Muscle layer of duodenum (tissue), 2 donors: ENCODE results near the gene TOB1.
A peak's percentile ranks its signal among the peaks of the same experiment; 100 is the strongest.

Source experiments
- H3K27ac ChIP-seq: one replicate; pipeline ENCODE4 v1.7.0; 2013; ENCODE audit warnings: mild to moderate bottlenecking, low read length
- H3K27me3 ChIP-seq: one replicate; pipeline ENCODE4 v1.7.0; 2013; ENCODE audit warnings: low read depth, mild to moderate bottlenecking, control low read depth, low read length
- H3K36me3 ChIP-seq, 2 donors: one replicate each; pipeline ENCODE4 v1.7.0; 2013; ENCODE audit warnings: low read length in 2 of 2, control low read depth in 1 of 2, mild to moderate bottlenecking in 1 of 2; ENCODE audit not compliant: insufficient read depth in 2 of 2, control insufficient read depth in 1 of 2
- H3K4me1 ChIP-seq, 2 donors: one replicate each; pipeline ENCODE4 v1.7.0; 2013; ENCODE audit warnings: low read length in 2 of 2, mild to moderate bottlenecking in 2 of 2, control low read depth in 1 of 2, moderate library complexity in 1 of 2; ENCODE audit not compliant: insufficient read depth in 2 of 2, control insufficient read depth in 1 of 2
- H3K4me3 ChIP-seq, 2 donors: one replicate each; pipeline ENCODE4 v1.7.0; 2013; ENCODE audit warnings: low read length in 2 of 2, low read depth in 1 of 2, mild to moderate bottlenecking in 1 of 2
- H3K9me3 ChIP-seq, 2 donors: one replicate each; pipeline ENCODE4 v1.7.0; 2013; ENCODE audit warnings: low read length in 2 of 2, control low read depth in 1 of 2, mild to moderate bottlenecking in 1 of 2; ENCODE audit not compliant: control insufficient read depth in 1 of 2
- donor health status: healthy.

Gene TOB1

DNA sequence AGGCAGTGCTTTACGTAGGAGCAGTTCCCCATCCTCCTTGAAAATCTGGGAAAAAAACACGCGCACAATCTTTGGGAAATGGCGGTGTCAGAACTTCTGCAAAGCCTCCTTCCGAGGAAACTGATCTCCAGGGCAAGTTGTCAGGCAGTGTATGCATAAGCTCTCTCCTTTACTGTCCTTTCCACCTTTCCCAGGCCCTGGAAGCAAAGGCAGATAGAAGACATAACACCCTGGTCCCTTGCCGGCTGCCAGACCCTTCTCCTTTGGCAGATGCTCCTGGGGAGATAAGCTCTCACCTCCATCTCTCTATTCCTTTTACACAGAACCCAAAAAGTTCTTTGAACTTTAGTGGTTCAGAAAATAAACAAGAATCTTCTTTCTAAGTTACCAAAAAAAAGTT, 12.4 kb downstream of the TOB1 start:
- no peak overlapping the region for H3K4me3 ChIP-seq
- H3K9me3 ChIP-seq: no peaks in the 10 kb centered on the region
- H3K27ac ChIP-seq: no peak overlapping the region
- H3K36me3 ChIP-seq: no peaks in the 10 kb centered on the region
- H3K4me1 ChIP-seq: peaks cover 4 to 11% of the 10 kb centered on the region in 2 donors
- no peaks in the 10 kb centered on the region for H3K27me3 ChIP-seq

GRCh38 chr17:50853015-50853615, 13.0 kb downstream of the TOB1 start:
- Histone ChIP-seq H3K27me3 (no peaks in the 10 kb centered on the region), H3K9me3 (no peaks in the 10 kb centered on the region), H3K4me3 (peak overlapping the region; percentile 42 to 72), H3K36me3 (no peaks in the 10 kb centered on the region), H3K27ac (peak overlapping the region; percentile 26), H3K4me1 (peaks cover 4 to 11% of the 10 kb centered on the region in 2 donors)

DNA sequence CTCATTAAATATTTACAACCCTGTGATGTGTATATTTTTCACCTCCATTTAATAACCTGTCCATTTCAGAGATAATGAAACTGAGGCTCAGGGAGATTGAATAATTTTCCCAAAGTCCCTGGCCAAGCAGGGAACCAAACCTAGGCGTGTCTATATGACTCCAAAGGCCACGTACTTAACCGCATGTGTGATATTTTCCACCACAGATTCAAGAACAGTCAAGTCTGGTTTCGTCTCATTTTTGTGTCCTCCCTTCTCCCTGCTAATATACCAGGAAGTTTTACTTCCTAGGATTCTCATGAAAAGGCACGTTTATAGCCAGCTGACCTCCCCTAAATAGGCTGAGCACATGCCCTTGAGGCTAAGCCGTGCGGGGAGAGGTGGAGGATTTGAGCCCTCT, 15.5 kb downstream of the TOB1 start:
- Histone ChIP-seq H3K4me3 (no peak overlapping the region), H3K36me3 (no peaks in the 10 kb centered on the region), H3K9me3 (no peaks in the 10 kb centered on the region), H3K27ac (no peak overlapping the region), H3K27me3 (no peaks in the 10 kb centered on the region), H3K4me1 (peaks cover 4 to 11% of the 10 kb centered on the region in 2 donors)

DNA sequence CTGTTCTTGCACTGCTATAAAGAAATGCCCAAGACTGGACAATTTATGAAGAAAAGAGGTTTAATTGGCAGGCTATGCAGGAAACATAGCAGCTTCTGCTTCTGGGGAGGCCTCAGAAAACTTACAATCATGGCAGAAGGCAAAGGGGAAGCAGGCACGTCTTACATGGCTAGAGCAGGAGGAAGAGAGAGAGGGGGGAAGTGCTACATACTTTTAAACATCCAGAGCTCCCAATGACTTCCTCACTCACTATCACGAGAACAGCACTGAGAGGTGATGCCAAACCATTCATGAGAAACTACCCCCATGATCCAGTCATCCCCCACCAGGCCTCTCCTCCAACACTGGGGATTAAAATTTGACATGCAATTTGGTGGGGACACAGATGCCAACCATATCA, 17.4 kb downstream of the TOB1 start:
- H3K36me3 ChIP-seq: no peaks in the 10 kb centered on the region
- no peak overlapping the region for H3K27ac ChIP-seq
- H3K9me3 ChIP-seq: no peaks in the 10 kb centered on the region
- peaks cover 4 to 11% of the 10 kb centered on the region in 2 donors for H3K4me1 ChIP-seq
- H3K4me3 ChIP-seq: no peak overlapping the region
- H3K27me3 ChIP-seq: no peaks in the 10 kb centered on the region

- Histone ChIP-seq H3K4me3 (no peak overlapping the region), H3K9me3 (no peaks in the 10 kb centered on the region), H3K36me3 (no peaks in the 10 kb centered on the region), H3K27ac (no peak overlapping the region), H3K27me3 (no peaks in the 10 kb centered on the region), H3K4me1 (peaks cover 4 to 11% of the 10 kb centered on the region in 2 donors)
Observed at GRCh38 chr17:50848039-50848438, 18.1 kb downstream of the TOB1 start.

- Histone ChIP-seq H3K27ac (no peak overlapping the region), H3K27me3 (no peaks in the 10 kb centered on the region), H3K36me3 (no peaks in the 10 kb centered on the region), H3K4me1 (peaks cover 4 to 8% of the 10 kb centered on the region in 2 donors), H3K9me3 (no peaks in the 10 kb centered on the region), H3K4me3 (no peak overlapping the region)
Observed at GRCh38 chr17:50847566-50847965, 18.6 kb downstream of the TOB1 start.

- Histone ChIP-seq H3K9me3 (no peaks in the 10 kb centered on the region), H3K4me3 (no peak overlapping the region), H3K36me3 (no peaks in the 10 kb centered on the region), H3K4me1 (no peaks in the 10 kb centered on the region), H3K27ac (no peak overlapping the region), H3K27me3 (no peaks in the 10 kb centered on the region)
Observed at GRCh38 chr17:50845240-50846147, 20.7 kb downstream of the TOB1 start.

DNA sequence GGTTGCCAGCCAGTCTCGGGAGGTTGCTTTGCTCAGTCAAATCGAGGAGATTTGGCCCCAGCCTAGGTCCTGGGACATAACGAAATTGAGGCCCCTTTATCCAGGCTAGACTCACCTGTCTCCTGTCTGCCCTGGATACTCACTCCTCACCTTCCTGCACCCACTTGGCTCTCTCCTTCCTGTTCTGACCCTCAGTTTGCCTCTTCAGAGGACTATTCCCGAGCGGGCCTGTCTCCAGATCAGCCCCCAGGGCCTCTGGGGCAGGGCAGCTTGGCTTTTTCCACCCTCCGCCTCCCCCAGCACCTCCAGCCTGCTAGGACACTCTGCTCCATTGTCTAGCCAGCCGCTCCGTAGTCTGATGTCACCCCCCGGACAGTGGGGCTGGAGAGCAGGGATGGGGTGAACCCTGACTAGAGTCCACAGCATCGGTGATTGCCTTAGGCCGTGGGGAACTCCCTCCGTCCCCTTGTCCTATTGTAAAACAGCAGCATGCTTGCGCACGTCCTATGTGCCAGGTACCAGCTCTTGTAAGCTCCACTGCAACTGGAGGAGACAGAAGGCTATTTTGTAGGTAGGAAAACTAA, 21.9 kb downstream of the TOB1 start:
- no peaks in the 10 kb centered on the region for H3K27me3 ChIP-seq
- H3K9me3 ChIP-seq: no peaks in the 10 kb centered on the region
- H3K4me1 ChIP-seq: no peaks in the 10 kb centered on the region
- H3K4me3 ChIP-seq: no peak overlapping the region
- no peaks in the 10 kb centered on the region for H3K36me3 ChIP-seq
- no peak overlapping the region for H3K27ac ChIP-seq

DNA sequence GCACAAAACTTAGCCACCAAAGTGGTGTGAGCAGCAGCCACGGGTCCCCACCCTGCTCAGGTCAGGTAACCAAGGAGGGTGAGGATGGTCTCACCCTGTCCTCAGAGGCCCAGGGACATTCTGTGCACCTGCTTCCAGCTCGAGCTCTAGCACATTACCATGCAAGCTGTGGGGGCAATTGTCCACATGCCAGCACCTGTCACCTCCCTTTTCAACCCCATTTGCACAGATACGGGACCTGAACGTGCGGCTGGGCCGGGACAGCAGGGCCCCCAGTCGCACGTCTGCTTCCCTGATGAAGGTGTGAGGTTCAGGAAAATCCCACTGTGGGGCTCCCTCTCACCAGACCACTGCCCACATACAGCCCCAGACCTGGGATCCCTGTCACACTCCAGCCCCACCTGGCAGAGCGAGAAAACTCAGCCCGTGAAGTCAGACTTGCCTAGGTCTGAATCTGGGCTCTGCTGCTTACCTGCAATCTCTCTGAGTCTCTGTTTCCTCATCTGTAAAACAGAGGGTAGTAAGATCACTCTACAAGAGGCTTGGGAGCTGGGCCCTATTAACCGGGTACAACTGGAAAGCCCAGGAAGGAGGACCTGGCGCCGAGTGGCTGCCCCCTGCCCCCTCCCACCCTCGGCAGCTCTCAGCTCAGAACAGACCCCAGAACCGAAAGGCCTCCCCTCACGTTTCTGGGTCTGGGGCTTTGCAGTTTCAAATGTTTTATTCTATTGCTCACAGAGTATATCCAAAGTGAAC, 22.8 kb downstream of the TOB1 start:
- Histone ChIP-seq H3K27me3 (no peaks in the 10 kb centered on the region), H3K4me3 (no peak overlapping the region), H3K4me1 (no peaks in the 10 kb centered on the region), H3K27ac (no peak overlapping the region), H3K36me3 (no peaks in the 10 kb centered on the region), H3K9me3 (no peaks in the 10 kb centered on the region)

- Histone ChIP-seq H3K9me3 (no peaks in the 10 kb centered on the region), H3K27me3 (no peaks in the 10 kb centered on the region), H3K4me1 (no peaks in the 10 kb centered on the region), H3K27ac (no peak overlapping the region), H3K4me3 (no peak overlapping the region), H3K36me3 (no peaks in the 10 kb centered on the region)
Observed at GRCh38 chr17:50842506-50843149, 23.5 kb downstream of the TOB1 start.
